Measurements from ENCODE around the gene FMC1. TPM values are rescaled to one million over a fixed set of nuclear protein-coding genes. Genes with fewer than 3 reads are reported as not detected.

Gene FMC1
- polyA plus RNA-seq, 3 donors = 10.3 to 39.4 (median 39.0) TPM

DNA sequence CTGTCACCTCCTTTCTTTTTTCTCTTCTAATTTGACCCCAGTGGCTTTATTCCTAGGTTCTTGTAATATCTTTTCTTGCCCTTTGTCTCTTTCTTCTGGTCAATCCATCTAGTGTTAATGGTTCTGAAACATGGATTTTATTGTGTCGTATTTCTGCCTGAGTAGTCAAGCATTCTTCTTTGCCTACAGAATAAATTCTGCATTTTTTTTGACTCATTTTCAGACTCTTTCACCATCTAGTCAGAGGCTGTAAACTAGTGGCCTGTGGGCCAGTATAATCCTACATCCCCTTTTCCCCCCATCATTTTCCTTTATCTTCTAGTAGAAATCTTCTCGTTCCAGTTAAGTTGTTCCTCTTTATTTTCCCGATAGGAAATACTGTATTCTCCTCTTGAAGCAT is 48.0 kb downstream of the FMC1 start:
- Mint-ChIP-seq H3K27ac (no peak overlapping the region), H3K9me3 (no peaks in the 10 kb centered on the region), H3K4me3 (no peak overlapping the region), H3K4me1 (peaks cover 2% of the 10 kb centered on the region), H3K27me3 (ENCODE audit: low read depth in 3 of 3) (no peaks in the 10 kb centered on the region), H3K36me3 (peaks cover 50 to 76% of the 10 kb centered on the region in 2 donors)
- TF ChIP-seq, protein P1, sequence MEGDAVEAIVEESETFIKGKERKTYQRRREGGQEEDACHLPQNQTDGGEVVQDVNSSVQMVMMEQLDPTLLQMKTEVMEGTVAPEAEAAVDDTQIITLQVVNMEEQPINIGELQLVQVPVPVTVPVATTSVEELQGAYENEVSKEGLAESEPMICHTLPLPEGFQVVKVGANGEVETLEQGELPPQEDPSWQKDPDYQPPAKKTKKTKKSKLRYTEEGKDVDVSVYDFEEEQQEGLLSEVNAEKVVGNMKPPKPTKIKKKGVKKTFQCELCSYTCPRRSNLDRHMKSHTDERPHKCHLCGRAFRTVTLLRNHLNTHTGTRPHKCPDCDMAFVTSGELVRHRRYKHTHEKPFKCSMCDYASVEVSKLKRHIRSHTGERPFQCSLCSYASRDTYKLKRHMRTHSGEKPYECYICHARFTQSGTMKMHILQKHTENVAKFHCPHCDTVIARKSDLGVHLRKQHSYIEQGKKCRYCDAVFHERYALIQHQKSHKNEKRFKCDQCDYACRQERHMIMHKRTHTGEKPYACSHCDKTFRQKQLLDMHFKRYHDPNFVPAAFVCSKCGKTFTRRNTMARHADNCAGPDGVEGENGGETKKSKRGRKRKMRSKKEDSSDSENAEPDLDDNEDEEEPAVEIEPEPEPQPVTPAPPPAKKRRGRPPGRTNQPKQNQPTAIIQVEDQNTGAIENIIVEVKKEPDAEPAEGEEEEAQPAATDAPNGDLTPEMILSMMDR (IDR thresholded peaks at IDR 0.05) = no peak
- H3K27me3 ChIP-seq (ENCODE audit: control insufficient read depth in 2 of 2, insufficient read depth in 2 of 2, low read length in 2 of 2) = no peaks in the 10 kb centered on the region
- peaks cover 44 to 89% of the 10 kb centered on the region in 2 donors for H3K36me3 ChIP-seq (replicated peaks in 1 of 2; ENCODE audit: control insufficient read depth in 1 of 2, insufficient read depth in 2 of 2, low read length in 2 of 2)
- H3K4me3 ChIP-seq (replicated peaks in 1 of 3; ENCODE audit: low read depth in 2 of 3, low read length in 3 of 3) = no peak overlapping the region
- no peaks in the 10 kb centered on the region for H3K4me1 ChIP-seq (ENCODE audit: control insufficient read depth in 1 of 2, insufficient read depth in 2 of 2, low read length in 2 of 2)
- no peaks in the 10 kb centered on the region for H3K9me3 ChIP-seq (replicated peaks in 1 of 2; ENCODE audit: control insufficient read depth in 1 of 2, insufficient read depth in 1 of 2, low read length in 2 of 2)
- no CpG with 5 or more reads among the region's 3 CpGs for WGBS (ENCODE audit: insufficient coverage)
- H4K20me1 ChIP-seq (ENCODE audit: insufficient read depth, low read length) = peaks cover 66% of the 10 kb centered on the region
- H3K27ac ChIP-seq (ENCODE audit: low read depth in 1 of 2, low read length in 2 of 2) = no peak overlapping the region
- intact Hi-C loops (cut with micrococcal nuclease) = no loop called here
- no peak overlapping the region for H3K4me2 ChIP-seq (replicated peaks; ENCODE audit: extremely low read depth, low read length, poor library complexity, severe bottlenecking)
- H3K9ac ChIP-seq (ENCODE audit: insufficient read depth, low read length, poor library complexity, severe bottlenecking) = no peak overlapping the region
- peaks cover 95% of the 10 kb centered on the region for H3K79me2 ChIP-seq (ENCODE audit: insufficient read depth, low read length)
- no peak for DNase-seq
- H2AFZ ChIP-seq (ENCODE audit: insufficient read depth, low read depth, low read length, poor library complexity, severe bottlenecking) = no peak overlapping the region

DNA sequence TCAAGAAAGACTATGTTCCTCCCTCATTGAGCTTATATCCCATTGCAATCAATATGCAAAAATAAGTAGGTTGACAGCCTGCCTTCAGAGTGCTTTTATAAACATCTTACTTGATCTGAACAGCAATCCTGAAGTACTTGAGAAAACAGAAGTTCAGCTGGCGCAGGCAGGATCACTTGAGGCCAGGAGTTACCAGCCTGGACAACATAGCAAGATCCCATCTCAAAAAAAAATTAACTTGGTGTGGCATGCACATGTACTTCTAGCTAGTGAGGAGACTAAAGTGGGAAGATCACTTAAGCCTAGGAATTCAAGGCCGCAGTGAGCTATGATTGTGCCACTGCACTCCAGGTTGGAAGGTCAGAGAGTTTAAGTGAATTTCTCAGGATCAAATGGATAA is 48.6 kb downstream of the FMC1 start:
- Mint-ChIP-seq H3K9me3 (no peaks in the 10 kb centered on the region), H3K4me3 (no peak overlapping the region), H3K27me3 (ENCODE audit: low read depth in 3 of 3) (no peaks in the 10 kb centered on the region), H3K27ac (peak overlapping the region in 1 of 7 donors; percentile 60), H3K36me3 (peaks cover 57 to 76% of the 10 kb centered on the region in 2 donors), H3K4me1 (peaks cover 2% of the 10 kb centered on the region)
- H3K27ac ChIP-seq (ENCODE audit: low read depth in 1 of 2, low read length in 2 of 2) = no peak overlapping the region
- DNase-seq = no peak
- H3K4me1 ChIP-seq (ENCODE audit: control insufficient read depth in 1 of 2, insufficient read depth in 2 of 2, low read length in 2 of 2) = no peaks in the 10 kb centered on the region
- TF ChIP-seq, protein P1 (IDR thresholded peaks at IDR 0.05) = no peak
- peaks cover 41 to 89% of the 10 kb centered on the region in 2 donors for H3K36me3 ChIP-seq (replicated peaks in 1 of 2; ENCODE audit: control insufficient read depth in 1 of 2, insufficient read depth in 2 of 2, low read length in 2 of 2)
- no peaks in the 10 kb centered on the region for H3K27me3 ChIP-seq (ENCODE audit: control insufficient read depth in 2 of 2, insufficient read depth in 2 of 2, low read length in 2 of 2)
- intact Hi-C loops (cut with micrococcal nuclease) = no loop called here
- no peaks in the 10 kb centered on the region for H3K9me3 ChIP-seq (replicated peaks in 1 of 2; ENCODE audit: control insufficient read depth in 1 of 2, insufficient read depth in 1 of 2, low read length in 2 of 2)
- no peak overlapping the region for H3K4me2 ChIP-seq (replicated peaks; ENCODE audit: extremely low read depth, low read length, poor library complexity, severe bottlenecking)
- H3K4me3 ChIP-seq (replicated peaks in 1 of 3; ENCODE audit: low read depth in 2 of 3, low read length in 3 of 3) = no peak overlapping the region
- no peak overlapping the region for H2AFZ ChIP-seq (ENCODE audit: insufficient read depth, low read depth, low read length, poor library complexity, severe bottlenecking)
- peaks cover 68% of the 10 kb centered on the region for H4K20me1 ChIP-seq (ENCODE audit: insufficient read depth, low read length)
- WGBS (ENCODE audit: insufficient coverage) = no CpG with 5 or more reads among the region's 2 CpGs
- H3K79me2 ChIP-seq (ENCODE audit: insufficient read depth, low read length) = peaks cover 95% of the 10 kb centered on the region
- H3K9ac ChIP-seq (ENCODE audit: insufficient read depth, low read length, poor library complexity, severe bottlenecking) = no peak overlapping the region

All from CD14-positive monocyte (primary cell).